IgD-negative memory B cell (primary cell): ENCODE data around the gene GRB2. TPM values are rescaled to one million over a fixed set of nuclear protein-coding genes. Genes with fewer than 3 reads are reported as not detected.
"Not testable (repeated sequence)": the region's sequence is repeated elsewhere in the genome, so short reads cannot be mapped to it uniquely, and the experiment has no call there.

Experiments
- H3K27ac Mint-ChIP-seq, 3 donors: one replicate each; pipeline ENCODE4 v1.8.0; 2020 to 2022; ENCODE audit warnings: mild to moderate bottlenecking in 3 of 3, mixed read lengths in 3 of 3, moderate library complexity in 1 of 3
- H3K27me3 Mint-ChIP-seq: one replicate; pipeline ENCODE4 v1.8.0; 2021; ENCODE audit warnings: mixed read lengths
- H3K36me3 Mint-ChIP-seq: one replicate; pipeline ENCODE4 v1.8.0; 2020; ENCODE audit warnings: mild to moderate bottlenecking, mixed read lengths
- H3K4me1 Mint-ChIP-seq, 3 donors: one replicate each; pipeline ENCODE4 v1.8.0; 2020 to 2022; ENCODE audit warnings: mixed read lengths in 3 of 3, mild to moderate bottlenecking in 1 of 3
- H3K4me3 Mint-ChIP-seq, 4 donors: one replicate each; pipeline ENCODE4 v1.8.0; 2020 to 2022; ENCODE audit warnings: mild to moderate bottlenecking in 4 of 4, mixed read lengths in 4 of 4, moderate library complexity in 3 of 4
- H3K9me3 Mint-ChIP-seq, 3 donors: one replicate each; pipeline ENCODE4 v1.8.0; 2020 to 2021; ENCODE audit warnings: mixed read lengths in 3 of 3, mild to moderate bottlenecking in 1 of 3
- polyA plus RNA-seq: library from polyadenylated mRNA; unstranded; fragments of 300-500 nt; fragmentation: Illumina TruSeq; gene quantifications from one replicate; pipeline ENCODE4 v1.2.3, GENCODE V29; 2021

GRB2 gene
- polyA plus RNA-seq, 1 donor from 2014 or later, result 333 TPM

DNA sequence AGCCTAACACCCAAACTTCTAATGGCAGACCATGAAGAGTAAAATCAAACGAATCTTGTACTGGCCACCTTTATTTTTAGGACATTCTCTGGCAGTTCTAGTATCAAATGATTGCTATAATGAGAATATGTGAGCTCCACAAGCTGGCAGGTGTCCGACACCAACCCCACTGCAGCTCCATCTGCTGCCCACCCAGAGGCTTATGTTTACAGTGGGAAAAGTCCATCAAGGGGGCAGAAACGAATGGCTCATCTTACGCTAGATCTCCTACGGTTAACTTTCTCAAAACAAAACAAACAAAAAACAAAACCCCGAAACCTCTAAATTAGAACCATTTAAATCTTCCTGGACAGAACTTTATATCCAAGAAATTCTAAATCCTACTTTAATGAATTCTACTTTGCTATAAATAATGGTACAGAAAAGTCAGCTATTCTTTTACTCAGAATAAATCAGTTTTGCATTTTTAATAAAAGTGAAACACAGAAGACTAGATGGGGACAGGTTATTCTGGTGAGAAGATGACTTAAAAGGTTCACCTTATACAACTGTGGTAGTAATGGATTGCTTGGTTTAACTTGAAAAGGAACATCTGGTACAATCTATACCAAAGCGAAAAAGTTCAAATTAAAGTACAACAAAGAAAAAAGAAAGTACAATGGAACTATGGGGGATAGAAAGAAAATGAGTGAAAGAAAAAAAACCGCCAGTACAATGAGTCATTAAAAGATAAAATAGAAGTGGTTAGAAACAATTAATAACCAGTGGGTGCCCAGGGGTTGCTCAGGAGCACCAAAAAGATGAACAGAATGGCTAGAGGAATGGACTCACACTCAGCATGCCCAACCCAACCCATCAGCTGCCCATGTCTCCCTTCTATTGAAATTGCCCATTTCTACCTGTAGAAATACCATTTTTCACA is 40.2 kb downstream of the GRB2 start:
- Mint-ChIP-seq H3K4me1 (peaks cover 84 to 85% (median 85%) of the 10 kb centered on the region in 3 donors), H3K27me3 (no peaks in the 10 kb centered on the region), H3K36me3 (no peaks in the 10 kb centered on the region), H3K9me3 (no peaks in the 10 kb centered on the region), H3K4me3 (peak overlapping the region; percentile 12 to 85 (median 37)), H3K27ac (peak overlapping the region; percentile 20 to 89 (median 36))

DNA sequence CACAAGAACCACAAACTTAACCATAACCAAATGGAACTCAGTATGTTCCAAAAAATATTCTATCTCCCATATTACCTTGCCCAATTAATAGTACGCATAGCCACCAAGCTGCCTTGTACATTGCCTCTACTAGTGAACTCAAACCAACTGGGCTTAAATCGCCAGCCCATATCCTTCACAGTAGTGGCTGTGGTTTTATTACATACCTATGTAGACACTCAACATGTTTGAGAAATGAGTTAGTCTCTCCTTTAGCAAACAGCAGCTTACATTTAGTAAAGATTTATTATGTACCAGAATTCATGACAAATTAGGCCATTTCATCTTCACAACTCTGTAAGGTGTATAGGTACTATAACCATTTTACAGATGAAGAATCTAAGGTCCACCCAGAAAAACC is 41.4 kb downstream of the GRB2 start:
- Mint-ChIP-seq H3K27me3 (no peaks in the 10 kb centered on the region), H3K36me3 (no peaks in the 10 kb centered on the region), H3K9me3 (no peaks in the 10 kb centered on the region), H3K4me1 (peaks cover 84 to 86% (median 85%) of the 10 kb centered on the region in 3 donors), H3K4me3 (peak overlapping the region; percentile 9 to 63 (median 42)), H3K27ac (peak overlapping the region; percentile 7 to 91 (median 20))

DNA sequence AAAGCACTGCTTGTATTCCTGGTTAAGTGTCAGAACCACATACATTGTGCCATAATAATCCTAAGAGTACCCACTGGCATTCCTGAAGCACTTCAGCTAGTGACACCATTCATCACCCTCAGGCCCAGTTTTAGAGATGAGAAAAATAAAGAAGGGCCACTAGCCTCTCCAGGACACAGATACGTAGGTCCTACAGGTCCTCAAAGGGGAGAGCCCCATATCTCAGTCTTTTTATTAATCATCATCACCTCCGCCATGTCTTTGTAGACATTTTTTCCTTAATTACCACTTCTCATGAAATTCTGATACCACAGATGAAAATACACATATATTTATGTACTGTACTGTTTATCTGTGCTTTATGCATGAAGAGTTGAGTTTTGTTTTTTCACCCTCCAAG is 43.5 kb downstream of the GRB2 start:
- H3K4me1 Mint-ChIP-seq, result peaks cover 78 to 81% (median 79%) of the 10 kb centered on the region in 3 donors
- peak overlapping the region in 2 of 4 donors; percentile 8 to 70 for H3K4me3 Mint-ChIP-seq
- peak overlapping the region in 2 of 3 donors; percentile 82 to 83 for H3K27ac Mint-ChIP-seq
- H3K36me3 Mint-ChIP-seq, result no peaks in the 10 kb centered on the region
- H3K9me3 Mint-ChIP-seq, result no peaks in the 10 kb centered on the region
- no peaks in the 10 kb centered on the region for H3K27me3 Mint-ChIP-seq

GRCh38 chr17:75361344-75361743 is 44.1 kb downstream of the GRB2 start:
- Mint-ChIP-seq H3K9me3 (no peaks in the 10 kb centered on the region), H3K27ac (peak overlapping the region in 2 of 3 donors; percentile 25 to 95), H3K4me3 (peak overlapping the region in 3 of 4 donors; percentile 4 to 84 (median 51)), H3K36me3 (peaks cover 3% of the 10 kb centered on the region), H3K4me1 (peaks cover 78 to 82% (median 80%) of the 10 kb centered on the region in 3 donors), H3K27me3 (no peaks in the 10 kb centered on the region)

- H3K36me3 Mint-ChIP-seq, result peaks cover 10% of the 10 kb centered on the region
- H3K9me3 Mint-ChIP-seq, result no peaks in the 10 kb centered on the region
- peak overlapping the region in 2 of 3 donors; percentile 12 to 16 for H3K27ac Mint-ChIP-seq
- H3K4me1 Mint-ChIP-seq, result peaks cover 57 to 58% (median 57%) of the 10 kb centered on the region in 3 donors
- peak overlapping the region in 2 of 4 donors; percentile 20 for H3K4me3 Mint-ChIP-seq
- H3K27me3 Mint-ChIP-seq, result no peaks in the 10 kb centered on the region
These were observed 49.1 kb downstream of the GRB2 start for GRCh38 chr17:75356260-75356937.

DNA sequence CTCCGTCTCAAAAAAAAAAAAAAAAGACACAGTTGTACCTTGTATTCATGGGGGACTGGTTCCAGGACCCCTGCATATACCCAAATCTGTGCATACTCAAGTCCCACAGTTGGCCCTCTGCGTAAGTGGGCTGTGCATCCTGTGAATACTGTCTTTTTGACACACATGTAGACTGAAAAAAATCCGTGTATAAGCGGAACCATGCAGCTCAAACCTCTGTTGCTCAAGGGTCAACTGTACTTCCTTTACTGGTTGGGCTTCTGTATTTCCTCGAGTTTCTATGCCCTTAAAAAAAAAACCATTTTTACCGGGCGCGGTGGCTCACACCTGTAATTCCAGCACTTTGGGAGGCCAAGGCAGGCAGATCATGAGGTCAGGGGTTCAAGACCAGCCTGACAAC is 52.3 kb downstream of the GRB2 start:
- H3K36me3 Mint-ChIP-seq, result peaks cover 10% of the 10 kb centered on the region
- peak overlapping the region in 1 of 3 donors; percentile 88 for H3K27ac Mint-ChIP-seq
- H3K27me3 Mint-ChIP-seq, result no peaks in the 10 kb centered on the region
- H3K9me3 Mint-ChIP-seq, result no peaks in the 10 kb centered on the region
- H3K4me1 Mint-ChIP-seq, result peaks cover 49 to 64% (median 62%) of the 10 kb centered on the region in 3 donors
- peak overlapping the region in 1 of 4 donors; percentile 80 for H3K4me3 Mint-ChIP-seq

DNA sequence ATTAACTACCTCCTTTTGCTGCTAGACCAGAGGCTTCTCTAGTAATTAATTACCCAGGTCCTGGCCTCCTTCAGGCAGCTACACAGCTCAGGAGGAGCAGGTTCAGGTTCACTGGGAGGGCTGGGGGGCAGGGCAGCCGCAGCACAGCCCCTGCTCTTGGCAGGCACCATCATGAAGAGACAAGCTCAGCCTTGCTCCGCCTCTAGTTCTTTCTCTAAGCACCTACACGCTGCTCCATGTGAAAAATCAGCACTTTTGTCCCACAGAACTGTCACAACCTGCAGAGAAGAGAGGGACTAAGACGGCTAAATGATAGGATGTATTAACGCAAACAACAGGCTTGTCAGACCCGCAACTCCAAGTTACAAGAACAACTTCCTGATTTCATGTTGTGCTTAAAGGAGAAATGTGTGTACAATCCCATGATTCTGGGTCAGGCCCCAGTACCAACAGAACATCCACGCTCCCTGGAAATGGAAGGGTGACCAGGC is 53.4 kb downstream of the GRB2 start:
- Mint-ChIP-seq H3K4me3 (peak overlapping the region; percentile 7 to 81 (median 68)), H3K36me3 (peaks cover 11% of the 10 kb centered on the region), H3K27ac (peak overlapping the region in 2 of 3 donors; percentile 21 to 88), H3K4me1 (peaks cover 49 to 68% (median 67%) of the 10 kb centered on the region in 3 donors), H3K9me3 (no peaks in the 10 kb centered on the region), H3K27me3 (peaks cover 1% of the 10 kb centered on the region)

- H3K36me3 Mint-ChIP-seq, result peaks cover 10% of the 10 kb centered on the region
- H3K9me3 Mint-ChIP-seq, result no peaks in the 10 kb centered on the region
- H3K4me1 Mint-ChIP-seq, result peaks cover 44 to 69% (median 68%) of the 10 kb centered on the region in 3 donors
- H3K27me3 Mint-ChIP-seq, result peaks cover 1% of the 10 kb centered on the region
- peak overlapping the region; percentile 15 to 90 (median 83) for H3K27ac Mint-ChIP-seq
- peak overlapping the region in 3 of 4 donors; percentile 9 to 54 (median 30) for H3K4me3 Mint-ChIP-seq
These were observed 54.8 kb downstream of the GRB2 start for GRCh38 chr17:75350706-75351105.

DNA sequence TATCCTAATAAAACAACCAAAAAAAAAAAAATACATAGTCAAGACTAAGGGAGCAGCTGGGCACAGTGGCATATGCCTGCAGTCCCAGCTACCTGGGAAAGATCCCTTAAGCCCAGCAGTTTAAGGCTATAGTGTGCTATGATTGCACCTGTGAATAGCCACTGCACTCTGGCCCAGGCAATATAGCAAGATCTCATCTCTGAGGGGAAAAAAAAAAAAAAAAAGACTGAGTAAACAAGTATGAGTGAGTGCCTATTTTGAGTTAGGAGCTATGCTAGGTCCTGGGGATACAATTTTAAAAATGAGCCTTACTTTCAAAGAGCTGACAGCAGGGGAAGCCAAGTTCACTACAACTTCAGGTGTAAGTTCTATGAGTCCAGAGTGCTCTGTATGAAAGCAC is 55.4 kb downstream of the GRB2 start:
- H3K36me3 Mint-ChIP-seq, result peaks cover 6% of the 10 kb centered on the region
- H3K4me1 Mint-ChIP-seq, result peaks cover 43 to 69% (median 68%) of the 10 kb centered on the region in 3 donors
- H3K4me3 Mint-ChIP-seq, result peak overlapping the region in 3 of 4 donors; percentile 46 to 76 (median 49)
- peaks cover 1% of the 10 kb centered on the region for H3K27me3 Mint-ChIP-seq
- no peaks in the 10 kb centered on the region for H3K9me3 Mint-ChIP-seq
- peak overlapping the region; percentile 76 to 98 (median 92) for H3K27ac Mint-ChIP-seq

DNA sequence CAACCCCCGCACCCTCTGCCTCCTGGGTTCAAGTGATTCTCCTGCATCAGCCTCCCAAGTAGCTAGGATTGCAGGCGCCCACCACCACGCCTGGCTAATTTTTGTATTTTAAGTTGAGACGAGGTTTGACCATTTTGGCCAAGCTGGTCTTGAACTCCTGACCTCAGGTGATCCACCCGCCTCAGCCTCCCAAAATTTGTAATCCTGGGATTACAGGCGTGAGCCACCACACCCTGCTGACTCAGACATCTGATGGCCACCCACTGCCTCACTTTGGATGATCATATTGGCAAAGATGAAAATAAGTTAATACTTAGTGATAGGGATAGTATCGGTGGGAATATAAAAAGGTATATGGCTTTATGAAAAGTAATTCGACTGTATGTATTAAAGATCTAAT is 55.9 kb downstream of the GRB2 start:
- no peaks in the 10 kb centered on the region for H3K9me3 Mint-ChIP-seq
- peaks cover 5% of the 10 kb centered on the region for H3K36me3 Mint-ChIP-seq
- H3K27me3 Mint-ChIP-seq, result peaks cover 1% of the 10 kb centered on the region
- H3K4me3 Mint-ChIP-seq, result peak overlapping the region in 3 of 4 donors; percentile 46 to 76 (median 49)
- H3K4me1 Mint-ChIP-seq, result peaks cover 42 to 69% (median 69%) of the 10 kb centered on the region in 3 donors
- peak overlapping the region; percentile 76 to 98 (median 92) for H3K27ac Mint-ChIP-seq

GRCh38 chr17:75348386-75349012 is 57.0 kb downstream of the GRB2 start:
- no peaks in the 10 kb centered on the region for H3K9me3 Mint-ChIP-seq
- peak overlapping the region; percentile 71 to 98 (median 73) for H3K27ac Mint-ChIP-seq
- peaks cover 46 to 75% (median 70%) of the 10 kb centered on the region in 3 donors for H3K4me1 Mint-ChIP-seq
- H3K4me3 Mint-ChIP-seq, result peak overlapping the region; percentile 46 to 93 (median 70)
- H3K27me3 Mint-ChIP-seq, result peaks cover 1% of the 10 kb centered on the region
- peaks cover 3% of the 10 kb centered on the region for H3K36me3 Mint-ChIP-seq

DNA sequence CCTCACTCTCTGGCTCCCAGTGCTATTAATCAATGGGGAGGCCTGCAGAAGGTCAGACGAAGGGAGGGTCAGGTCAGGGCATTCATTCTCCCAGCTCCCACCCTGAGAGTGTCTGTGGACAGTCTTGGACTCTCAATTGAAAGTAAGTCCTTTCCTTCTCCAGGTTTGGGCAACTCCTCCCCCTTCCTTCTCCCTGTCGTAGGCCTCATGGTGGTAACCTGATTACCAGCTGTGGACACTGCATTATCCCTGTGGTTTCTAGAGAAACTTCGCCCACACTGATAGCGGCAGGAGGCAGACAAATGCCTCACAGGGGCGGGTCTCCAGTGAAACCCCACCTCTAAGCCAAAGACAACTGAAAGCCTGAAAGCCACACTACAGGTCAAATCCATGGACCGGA is 58.6 kb downstream of the GRB2 start:
- Mint-ChIP-seq H3K9me3 (no peaks in the 10 kb centered on the region), H3K4me1 (peaks cover 48 to 78% (median 75%) of the 10 kb centered on the region in 3 donors), H3K4me3 (peak overlapping the region; percentile 83 to 94 (median 92)), H3K27ac (peak overlapping the region; percentile 73 to 98 (median 97)), H3K27me3 (peaks cover 3% of the 10 kb centered on the region), H3K36me3 (peaks cover 5% of the 10 kb centered on the region)

- peak overlapping the region; percentile 83 to 94 (median 92) for H3K4me3 Mint-ChIP-seq
- not testable (repeated sequence) for H3K36me3 Mint-ChIP-seq, H3K9me3 Mint-ChIP-seq, H3K27me3 Mint-ChIP-seq
- peaks cover 46 to 79% (median 77%) of the 10 kb centered on the region in 3 donors for H3K4me1 Mint-ChIP-seq
- H3K27ac Mint-ChIP-seq, result peak overlapping the region; percentile 73 to 98 (median 97)
These were observed 59.1 kb downstream of the GRB2 start for GRCh38 chr17:75346368-75346767.

DNA sequence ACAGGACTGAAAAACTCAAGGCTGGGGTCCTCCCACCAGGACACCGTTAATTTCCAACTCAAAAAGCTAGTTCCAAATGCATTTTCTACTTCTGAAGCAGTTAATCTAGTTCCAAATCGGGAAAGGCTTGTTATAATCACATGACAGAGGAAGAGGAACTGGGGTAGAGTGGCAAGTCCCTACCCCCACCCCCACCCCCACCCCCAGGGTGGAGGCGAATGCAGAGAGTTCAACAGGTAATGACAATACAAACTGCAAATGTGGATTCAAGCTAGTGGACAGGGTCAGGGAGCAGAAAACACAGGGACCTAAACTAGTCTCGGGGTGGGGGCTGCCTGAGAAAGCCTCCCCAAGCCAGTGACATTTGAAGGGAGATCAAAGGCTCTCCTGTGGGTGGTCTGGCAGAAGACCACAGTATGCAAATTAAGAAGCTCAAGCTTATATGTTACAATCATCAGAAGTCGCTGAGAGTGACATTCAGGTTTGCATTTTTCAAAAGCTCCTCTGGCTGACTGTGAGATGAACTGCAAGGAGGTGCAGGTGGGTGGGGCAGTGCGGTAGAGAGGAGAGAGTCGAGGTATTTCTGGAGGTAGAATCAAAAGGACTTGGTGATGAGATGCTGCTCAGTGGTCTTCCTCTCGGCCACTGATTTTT is 59.8 kb downstream of the GRB2 start:
- H3K36me3 Mint-ChIP-seq, result peaks cover 7% of the 10 kb centered on the region
- peak overlapping the region; percentile 83 to 94 (median 92) for H3K4me3 Mint-ChIP-seq
- peaks cover 5% of the 10 kb centered on the region for H3K27me3 Mint-ChIP-seq
- no peaks in the 10 kb centered on the region for H3K9me3 Mint-ChIP-seq
- H3K27ac Mint-ChIP-seq, result peak overlapping the region; percentile 73 to 98 (median 97)
- H3K4me1 Mint-ChIP-seq, result peaks cover 47 to 76% (median 73%) of the 10 kb centered on the region in 3 donors
